Erythroblast (primary cell): ENCODE results near the gene ACAA2.

Experiments
- GATA1 ChIP-seq: IDR thresholded peaks from 2 replicates; pipeline ENCODE4 v1.6.1; 2011; ENCODE audit warnings: low read depth, mild to moderate bottlenecking, control low read depth, low read length, moderate library complexity
- POLR2A ChIP-seq: IDR thresholded peaks from 2 replicates; pipeline ENCODE4 v1.6.1; 2011; ENCODE audit warnings: mild to moderate bottlenecking, low read length

GRCh38 chr18:49813069-49813318 lies 339 bp downstream of the ACAA2 start:
- TF ChIP-seq POLR2A, result no peak
- no peak for TF ChIP-seq GATA1
